H4 (cell line): ENCODE results near the gene MPPED2. TPM values are rescaled to one million over a fixed set of nuclear protein-coding genes. Genes with fewer than 3 reads are reported as not detected.

ENCODE experiments used
- DNase-seq: peaks from one replicate; pipeline ENCODE4 v3.0.0-alpha.2; 2015; ENCODE audit warnings: low spot score
- total RNA-seq: library from RNA; depleted of rRNA; stranded (reverse); fragments of >200 nt; shearing (Covaris generic); gene quantifications from 2 replicates; pipeline ENCODE4 v1.2.3, GENCODE V29; 2014

The MPPED2 gene
- total RNA-seq, 1 experiment from 2014 or later, result 1.8 TPM

GRCh38 chr11:30487200-30487898 lies 98.8 kb downstream of the MPPED2 start:
- peak; percentile 72 for DNase-seq

DNA sequence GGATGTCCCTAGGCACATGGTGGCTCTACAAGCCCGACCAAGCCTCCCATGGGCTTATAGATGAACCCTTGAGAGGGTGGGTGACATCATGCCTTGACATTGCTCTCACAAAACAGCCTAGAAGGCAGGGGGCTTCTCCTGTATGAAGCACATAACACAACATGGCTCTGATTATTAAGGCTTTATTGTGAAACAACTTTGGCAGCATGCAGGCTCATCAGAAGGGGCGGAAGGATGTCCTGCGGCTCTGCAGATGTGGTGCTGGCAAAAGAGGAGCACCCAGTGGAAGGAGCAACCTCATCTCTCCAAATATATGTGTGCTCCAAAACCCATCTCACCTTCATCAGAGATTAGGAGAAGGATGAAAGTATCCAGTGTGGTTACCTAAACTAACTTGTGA lies 100.4 kb downstream of the MPPED2 start:
- no peak for DNase-seq

DNA sequence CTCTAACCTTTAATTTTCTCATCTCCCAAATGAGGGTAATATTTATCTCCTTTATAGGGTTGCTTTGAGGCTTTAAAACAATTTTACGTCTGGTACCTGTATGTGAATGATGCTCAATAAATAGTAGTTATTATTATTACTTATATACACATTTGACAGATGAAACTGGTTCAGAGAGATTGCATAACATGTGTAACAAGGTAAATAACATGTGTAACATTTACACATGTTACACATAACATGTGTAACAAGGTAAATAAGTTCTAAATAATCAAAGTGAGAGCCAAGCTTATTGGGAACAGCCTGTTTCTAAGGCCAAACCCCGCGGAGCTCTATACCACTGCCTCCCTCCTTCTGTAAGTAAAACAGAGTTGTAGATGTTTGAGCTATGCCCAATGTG lies 100.9 kb downstream of the MPPED2 start:
- no peak for DNase-seq

DNA sequence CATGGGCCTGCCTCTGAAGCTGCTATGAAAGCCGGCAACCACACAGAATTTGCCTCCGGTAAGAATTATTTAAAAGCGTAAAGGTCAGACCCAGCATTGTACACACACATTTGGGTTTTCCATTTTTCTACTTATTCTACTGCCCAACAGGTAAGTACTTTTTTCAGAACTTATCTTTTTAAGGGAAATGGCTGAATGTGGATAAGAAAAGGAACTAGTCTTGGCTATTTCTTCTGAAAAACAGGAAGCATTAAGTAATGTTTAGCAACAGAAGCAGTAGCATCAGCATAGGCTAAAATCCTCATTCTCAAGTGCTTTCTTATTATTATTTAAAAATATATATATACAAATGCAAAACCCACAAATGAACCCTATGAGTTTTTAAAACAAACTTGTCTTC lies 103.1 kb downstream of the MPPED2 start:
- DNase-seq, result no peak

GRCh38 chr11:30481796-30482195 lies 104.4 kb downstream of the MPPED2 start:
- DNase-seq, result no peak

GRCh38 chr11:30481330-30481729 lies 104.8 kb downstream of the MPPED2 start:
- no peak for DNase-seq

- DNase-seq, result no peak
These were observed 106.3 kb downstream of the MPPED2 start for GRCh38 chr11:30479899-30480298.

DNA sequence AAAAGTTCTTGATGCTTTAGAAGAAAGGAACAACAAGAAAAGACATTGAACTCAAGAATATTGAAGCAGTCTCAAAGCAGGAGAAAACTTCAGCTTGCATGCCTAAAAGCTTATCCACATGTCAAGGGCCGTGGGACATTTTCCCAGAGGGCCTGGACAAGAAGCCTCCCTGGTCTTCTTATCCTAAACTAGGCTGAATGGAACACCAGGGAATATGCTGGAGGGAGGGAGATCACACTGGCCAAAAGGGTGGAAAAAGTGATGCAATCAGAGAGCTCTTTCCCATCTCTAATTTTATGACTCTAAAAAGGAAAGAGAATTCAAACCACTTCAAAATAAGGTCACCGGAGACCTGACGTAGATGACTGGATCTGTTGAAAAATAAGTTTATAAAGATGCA lies 107.2 kb downstream of the MPPED2 start:
- no peak for DNase-seq

DNA sequence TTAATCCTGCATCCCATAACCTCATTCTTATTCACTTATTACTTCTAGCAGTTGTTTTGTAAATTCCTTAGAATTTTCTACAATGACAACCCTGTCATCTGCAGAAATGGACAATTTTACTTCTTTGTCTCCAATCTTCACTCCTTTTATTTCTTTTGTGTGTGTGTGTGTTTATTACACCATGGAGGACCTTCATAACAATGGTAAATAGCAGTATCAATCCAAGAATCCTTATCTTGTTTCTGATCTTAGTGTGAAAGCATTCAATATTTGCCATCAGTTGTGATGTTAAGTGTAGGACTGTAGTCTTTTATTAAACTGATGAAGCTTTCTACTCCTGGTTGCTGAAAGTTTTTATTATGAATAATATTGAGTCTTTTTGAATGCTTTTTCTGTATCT lies 109.1 kb downstream of the MPPED2 start:
- DNase-seq, result no peak

DNA sequence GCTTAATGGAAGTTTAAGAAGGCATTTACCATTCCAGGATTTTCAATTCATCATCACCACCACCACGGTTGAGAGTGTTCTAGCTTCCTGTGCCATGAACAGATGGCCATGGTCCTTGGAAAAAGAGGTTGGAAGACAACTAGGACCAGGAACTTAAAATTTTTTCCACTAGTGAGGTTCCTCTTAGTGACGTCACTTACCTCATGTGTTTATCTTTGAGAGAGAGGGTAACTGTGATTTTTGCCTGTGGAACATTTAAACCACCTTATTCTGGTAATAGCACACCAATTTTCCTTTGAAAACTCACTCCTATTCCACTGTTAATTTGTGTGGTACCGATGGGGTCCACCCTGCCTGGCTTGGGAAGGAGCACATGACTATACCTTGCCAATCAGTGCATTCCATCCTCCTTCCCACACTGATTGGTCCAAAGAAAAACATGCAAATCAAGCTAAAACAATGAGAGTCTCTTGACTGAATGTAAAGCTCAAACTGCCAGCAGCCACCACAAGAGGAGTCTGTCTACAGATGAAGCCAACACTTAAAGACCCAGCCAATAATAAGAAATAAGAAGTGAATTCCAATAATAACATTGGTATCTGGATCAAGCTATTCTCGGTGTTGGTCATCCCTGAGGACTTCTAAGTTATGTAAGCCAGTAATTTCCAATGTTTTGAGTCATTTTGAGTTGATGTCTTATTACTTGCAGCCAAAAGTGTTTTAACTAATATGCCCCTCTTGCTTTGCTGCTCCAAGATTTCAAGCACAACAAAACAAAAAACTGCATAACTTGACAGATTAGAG lies 111.8 kb downstream of the MPPED2 start:
- no peak for DNase-seq

GRCh38 chr11:30471244-30471643 lies 114.9 kb downstream of the MPPED2 start:
- DNase-seq, result no peak

DNA sequence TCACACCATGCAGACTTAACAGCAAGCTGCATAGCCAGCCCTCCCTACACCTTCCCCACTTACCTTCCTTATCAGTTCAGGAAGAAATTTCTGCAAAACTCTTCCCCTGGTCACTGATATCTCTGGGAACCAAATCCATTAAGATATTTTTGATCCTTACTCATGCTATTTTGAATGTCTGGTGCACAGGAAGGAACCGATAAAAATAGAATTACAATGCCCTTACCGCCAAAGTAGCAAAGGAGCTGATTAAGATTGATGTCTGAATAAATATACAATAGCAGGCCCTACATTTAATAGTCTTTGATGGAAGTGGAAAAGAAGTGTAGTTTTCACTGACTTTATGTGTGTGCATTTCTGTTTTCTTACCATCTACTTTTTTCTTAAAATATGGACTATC lies 117.3 kb downstream of the MPPED2 start:
- DNase-seq, result no peak

DNA sequence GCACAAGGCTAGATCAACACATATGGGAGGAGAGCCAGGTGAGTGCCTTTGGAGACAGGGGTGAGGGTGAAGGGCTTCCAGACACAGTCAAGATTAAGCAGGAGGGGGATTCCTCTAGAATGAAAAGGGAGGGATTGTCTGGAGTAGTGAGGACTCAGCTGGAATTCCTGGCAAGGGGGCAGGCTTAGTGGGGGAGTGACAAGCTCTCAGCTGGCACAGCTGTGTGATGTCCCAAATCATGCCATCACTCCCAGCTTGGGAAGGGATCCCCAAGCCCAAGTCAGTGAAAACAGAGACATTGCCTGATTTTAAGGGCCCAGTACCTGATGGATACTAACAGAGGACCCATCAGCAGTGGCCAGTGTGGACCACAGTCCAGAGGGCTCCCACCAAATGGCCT lies 119.0 kb downstream of the MPPED2 start:
- no peak for DNase-seq

DNA sequence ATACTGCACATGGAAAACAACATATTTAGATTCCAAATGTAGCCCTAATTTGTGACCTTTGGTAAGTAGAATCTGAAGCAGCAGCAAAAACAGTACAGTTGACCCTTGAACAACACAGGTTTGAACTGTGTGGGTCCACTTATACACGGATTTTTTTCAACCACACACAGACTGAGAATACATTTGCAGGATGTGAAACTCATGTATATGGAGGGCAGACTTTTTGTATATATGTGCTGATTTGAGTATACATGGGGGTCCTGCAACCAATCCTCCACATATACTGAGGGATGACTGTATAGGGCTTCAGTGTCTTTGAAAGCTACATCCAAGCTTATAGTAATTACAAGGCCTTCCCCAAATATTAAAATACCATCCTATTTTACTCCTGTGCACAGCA lies 120.5 kb downstream of the MPPED2 start:
- no peak for DNase-seq

DNA sequence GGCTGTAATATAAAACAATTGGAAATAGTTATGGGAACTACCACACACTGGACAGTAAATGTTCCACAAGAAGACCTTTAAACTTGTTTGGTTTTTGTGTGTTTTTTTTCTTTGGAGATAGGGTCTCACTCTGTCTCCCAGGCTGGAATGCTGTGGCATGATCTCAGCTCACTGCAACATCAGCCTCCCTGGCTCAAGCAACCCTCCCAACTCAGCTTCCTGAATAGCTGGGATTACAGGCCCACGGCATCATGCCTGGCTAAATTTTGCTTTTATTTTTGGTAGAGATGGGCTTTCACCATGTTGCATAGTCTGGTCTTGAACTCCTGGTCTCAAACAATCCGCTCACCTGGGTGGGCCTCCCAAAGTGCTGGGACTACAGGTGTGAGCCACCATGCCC lies 121.0 kb downstream of the MPPED2 start:
- DNase-seq, result no peak

GRCh38 chr11:30463266-30463665 lies 122.9 kb downstream of the MPPED2 start:
- DNase-seq, result no peak

DNA sequence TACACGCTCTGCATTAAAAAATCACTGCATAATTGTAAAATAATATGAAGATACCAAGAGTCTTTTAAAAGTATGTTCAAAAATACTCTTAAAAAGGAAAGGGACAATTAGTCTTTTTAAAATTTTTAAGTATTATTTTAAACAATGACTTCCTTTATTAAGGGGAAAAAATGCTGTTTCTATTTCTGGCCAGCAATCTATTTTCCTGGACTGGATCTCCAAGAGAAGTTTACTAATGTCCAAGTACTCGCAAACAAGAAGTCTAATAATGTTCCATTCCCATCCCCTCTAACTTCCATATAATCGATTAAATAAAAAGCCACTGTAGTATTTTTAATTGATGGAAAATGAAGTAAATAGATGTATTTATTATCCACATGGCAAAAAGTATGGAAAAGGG lies 123.7 kb downstream of the MPPED2 start:
- DNase-seq, result no peak

GRCh38 chr11:30459821-30460220 lies 126.3 kb downstream of the MPPED2 start:
- no peak for DNase-seq

DNA sequence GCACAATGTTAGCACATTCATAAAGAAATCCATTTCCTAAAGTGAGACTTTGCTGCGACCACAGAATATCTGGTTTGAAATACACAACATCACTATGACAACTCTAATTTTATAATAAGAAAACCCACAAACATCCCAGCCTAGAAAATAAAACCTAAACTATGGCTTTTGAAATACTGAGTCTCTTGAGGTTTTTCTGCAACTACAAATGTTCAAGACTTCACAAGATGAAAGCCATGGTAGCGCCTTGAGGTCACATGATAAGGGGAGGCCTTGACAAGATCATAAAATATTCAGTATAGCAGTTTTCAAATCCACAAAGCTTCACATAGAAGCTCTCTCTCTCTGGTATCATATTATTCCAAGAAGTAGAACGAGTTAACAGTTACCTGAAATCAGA lies 126.8 kb downstream of the MPPED2 start:
- DNase-seq, result no peak

GRCh38 chr11:30458541-30458940 lies 127.6 kb downstream of the MPPED2 start:
- DNase-seq, result no peak

GRCh38 chr11:30457087-30457486 lies 129.1 kb downstream of the MPPED2 start:
- DNase-seq, result no peak

DNA sequence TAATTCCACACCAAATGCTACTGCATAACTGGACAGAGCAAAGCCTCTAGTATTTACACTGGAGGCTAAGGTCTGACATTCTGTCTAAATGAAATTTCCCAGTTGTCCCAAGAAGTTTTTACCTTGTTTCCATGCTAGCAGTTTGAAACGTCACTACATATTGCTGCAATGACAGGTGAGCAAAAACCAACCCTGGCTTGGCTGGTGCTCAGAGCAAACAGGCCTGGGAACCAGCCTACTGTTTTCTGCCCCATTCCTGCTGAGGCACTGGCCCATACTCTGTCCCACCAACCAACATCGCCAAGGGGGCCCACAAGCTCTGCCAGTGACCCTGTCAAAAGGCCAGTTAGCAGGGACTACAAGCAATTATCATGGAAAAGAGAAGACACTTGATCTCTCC lies 131.1 kb downstream of the MPPED2 start:
- no peak for DNase-seq

- DNase-seq, result no peak
These were observed 131.6 kb downstream of the MPPED2 start for GRCh38 chr11:30454541-30454940.

DNA sequence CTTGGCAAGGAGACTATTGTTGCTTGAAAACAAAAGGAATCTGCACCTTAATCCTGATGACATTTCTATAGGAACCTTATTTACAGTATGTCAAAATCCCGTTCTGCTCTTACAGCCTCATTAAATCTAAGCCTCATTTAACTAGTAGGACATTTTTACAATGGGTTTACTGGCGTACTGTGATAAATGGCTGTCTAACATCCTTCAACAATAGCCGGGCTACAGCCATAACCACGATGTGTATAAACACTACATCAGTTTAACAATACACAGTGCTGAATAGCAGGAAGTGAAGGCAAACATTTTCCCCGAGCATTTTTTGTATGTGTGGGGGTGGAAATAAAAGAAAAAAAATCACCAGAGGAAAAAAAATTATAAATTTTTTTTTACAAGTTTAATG lies 132.0 kb downstream of the MPPED2 start:
- no peak for DNase-seq
